HUES64 (cell line): ENCODE measurements around the gene RPS24.
A peak's percentile ranks its signal among the peaks of the same experiment; 100 is the strongest.

Experiments used
- H3K27ac ChIP-seq: 2 replicates; pipeline ENCODE4 v1.7.0; 2013; ENCODE audit warnings: low read depth, low read length, inconsistent platforms
- H3K27me3 ChIP-seq: 2 replicates; pipeline ENCODE4 v1.6.1; 2013; ENCODE audit warnings: mild to moderate bottlenecking, low read length; ENCODE audit not compliant: insufficient read depth
- H3K36me3 ChIP-seq: 2 replicates; pipeline ENCODE4 v1.6.1; 2013; ENCODE audit warnings: mild to moderate bottlenecking, low read length; ENCODE audit not compliant: insufficient read depth
- H3K4me1 ChIP-seq: 2 replicates; pipeline ENCODE4 v1.6.1; 2013; ENCODE audit warnings: mild to moderate bottlenecking, low read length, moderate library complexity; ENCODE audit not compliant: insufficient read depth
- H3K4me3 ChIP-seq: 2 replicates; pipeline ENCODE4 v1.5.1; 2013; ENCODE audit warnings: mild to moderate bottlenecking, low read length, moderate library complexity
- H3K9ac ChIP-seq: 2 replicates; pipeline ENCODE4 v1.6.1; 2013; ENCODE audit warnings: mild to moderate bottlenecking, low read depth, low read length
- H3K9me3 ChIP-seq: 2 replicates; pipeline ENCODE4 v1.6.1; 2013; ENCODE audit warnings: low read depth, low read length; ENCODE audit not compliant: insufficient read depth
- WGBS: fragments of 150-250, 120-280 bp; methylation state at CpG from one replicate; pipeline ENCODE4 v1.1.7; 2013; ENCODE audit warnings: missing lambda C conversion rate; 5-methylcytosine and 5-hydroxymethylcytosine counted together

The RPS24 gene

DNA sequence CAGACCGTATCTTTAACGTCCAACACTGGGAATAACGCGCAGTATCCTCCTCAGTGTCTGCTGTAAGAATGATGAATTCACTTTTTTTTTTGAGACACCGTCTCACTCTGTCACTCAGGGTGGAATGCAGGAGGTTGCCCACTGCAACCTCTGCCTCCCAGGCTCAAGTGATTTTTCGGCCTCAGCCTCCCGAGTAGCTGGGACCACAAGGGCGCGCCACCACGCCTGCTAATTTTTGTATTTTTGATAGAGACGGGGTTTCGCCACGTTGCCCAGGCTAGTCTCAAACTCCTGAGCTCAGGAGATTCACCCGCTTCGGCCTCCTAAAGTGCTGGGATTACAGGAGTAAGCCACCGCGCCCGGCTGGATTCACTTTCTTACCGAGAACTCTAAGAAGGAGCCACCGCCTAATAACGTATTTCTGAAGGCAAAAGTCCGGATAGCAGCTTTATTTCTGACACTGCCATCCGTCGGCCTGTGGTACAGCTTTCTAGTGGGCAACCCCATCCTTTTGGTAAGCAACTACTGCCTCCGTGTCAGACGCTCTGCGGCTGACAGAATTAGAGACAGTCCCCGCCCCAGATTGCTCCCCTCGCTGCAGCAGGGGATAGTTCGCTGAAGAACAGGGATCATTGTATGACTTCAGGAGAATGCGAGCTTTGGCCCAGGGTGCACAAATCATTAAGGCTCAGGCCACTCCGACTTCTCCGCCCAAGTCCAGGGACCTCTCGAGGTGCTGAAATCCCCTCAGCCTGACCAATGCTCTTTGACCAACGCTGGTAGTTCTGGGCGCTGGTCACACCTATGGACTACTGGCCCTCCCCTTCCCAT lies 5.0 kb upstream of the RPS24 start:
- H3K27ac ChIP-seq, result peak overlapping the region; percentile 41; the same call in 1 of the 2 replicates
- no peaks in the 10 kb centered on the region for H3K27me3 ChIP-seq
- WGBS, result 41% methylated on average over 36 of the region's 36 CpGs
- H3K36me3 ChIP-seq, result peaks cover 39% of the 10 kb centered on the region
- peak overlapping the region; percentile 88 for H3K9ac ChIP-seq
- H3K4me1 ChIP-seq, result no peaks in the 10 kb centered on the region; the same call in 1 of the 2 replicates
- H3K4me3 ChIP-seq, result peak overlapping the region; percentile 86
- H3K9me3 ChIP-seq, result no peaks in the 10 kb centered on the region

DNA sequence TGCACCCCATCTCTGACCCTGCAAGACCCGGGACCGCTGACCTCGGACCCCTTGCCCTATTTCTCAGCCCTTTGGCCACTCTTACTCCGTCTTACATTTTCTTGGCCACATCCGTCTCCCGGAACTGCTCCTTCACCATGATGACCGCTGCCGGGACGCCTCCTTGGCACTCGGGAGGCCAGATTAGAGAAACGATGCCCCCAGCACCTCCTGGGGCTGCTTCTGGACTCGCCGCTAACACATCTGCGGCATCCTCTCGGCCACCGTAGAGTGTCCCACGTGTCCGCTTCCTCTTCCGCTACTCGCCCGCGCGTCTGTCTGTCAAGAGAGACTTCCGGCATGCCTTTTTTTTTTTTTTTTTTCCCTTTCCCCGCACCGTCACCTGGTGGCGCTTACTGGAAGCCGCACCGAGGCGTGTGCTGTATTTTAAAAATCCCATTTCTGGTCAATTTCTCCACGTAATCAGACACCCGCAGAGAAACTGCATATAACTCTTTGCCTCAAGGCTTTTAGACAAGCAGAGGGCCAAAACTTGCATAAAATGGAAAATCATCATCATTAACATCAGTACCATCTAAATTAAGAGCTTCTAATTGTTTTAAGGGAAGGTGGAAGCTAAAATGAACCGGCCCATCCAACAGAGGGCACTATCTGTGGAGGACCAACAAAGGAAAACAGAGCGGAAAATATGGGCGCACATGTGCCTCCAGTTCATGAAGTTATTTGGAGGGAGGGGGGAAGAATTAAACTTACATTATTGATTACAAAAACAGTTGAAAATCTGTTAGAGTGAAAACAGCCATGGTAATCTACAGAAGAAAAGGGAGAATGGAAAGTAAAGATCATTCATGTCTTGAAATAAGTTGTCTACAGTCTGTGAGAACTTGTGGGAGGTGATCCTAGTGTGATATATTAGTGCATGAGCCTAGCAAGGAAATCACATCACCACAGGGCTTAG lies 4.1 kb upstream of the RPS24 start, which contains the start of gene POLR3A:
POLR3A (minus strand) TSS at position 247 of the 958 bp plus-strand sequence; CDS start at position 139, 108 bp downstream.
- Histone ChIP-seq H3K4me1 (peaks cover under 1% of the 10 kb centered on the region; the same call in 1 of the 2 replicates), H3K4me3 (peak within 1 kb of the TSS; percentile 86), H3K36me3 (peaks cover 35% of the 10 kb centered on the region), H3K9ac (peak within 1 kb of the TSS; percentile 88), H3K27ac (peak within 1 kb of the TSS; percentile 46), H3K27me3 (no peaks in the 10 kb centered on the region), H3K9me3 (no peaks in the 10 kb centered on the region)
- WGBS, result under 1% methylated on average over 35 of the region's 35 CpGs

DNA sequence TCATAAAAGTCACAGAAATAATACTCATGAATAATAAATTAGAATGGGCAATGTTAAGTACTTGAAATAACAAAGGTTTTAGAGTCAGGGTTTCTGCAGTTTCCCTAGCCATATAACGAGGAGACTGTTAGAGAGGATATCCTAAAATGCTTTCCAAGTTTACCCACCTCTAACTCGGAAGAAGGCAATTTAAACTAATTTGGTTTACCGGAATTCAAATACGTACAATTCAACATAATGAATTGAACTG lies 351 bp upstream of the RPS24 start:
- WGBS, result 0% methylated on average over 4 of the region's 4 CpGs
- H3K9me3 ChIP-seq, result no peaks in the 10 kb centered on the region
- peak overlapping the region; percentile 92 for H3K4me3 ChIP-seq
- peak overlapping the region; percentile 58; the same call in 1 of the 2 replicates for H3K9ac ChIP-seq
- H3K27ac ChIP-seq, result peak overlapping the region; percentile 84; the same call in 1 of the 2 replicates
- H3K36me3 ChIP-seq, result peaks cover 42% of the 10 kb centered on the region
- no peaks in the 10 kb centered on the region for H3K27me3 ChIP-seq
- H3K4me1 ChIP-seq, result peaks cover 36% of the 10 kb centered on the region

DNA sequence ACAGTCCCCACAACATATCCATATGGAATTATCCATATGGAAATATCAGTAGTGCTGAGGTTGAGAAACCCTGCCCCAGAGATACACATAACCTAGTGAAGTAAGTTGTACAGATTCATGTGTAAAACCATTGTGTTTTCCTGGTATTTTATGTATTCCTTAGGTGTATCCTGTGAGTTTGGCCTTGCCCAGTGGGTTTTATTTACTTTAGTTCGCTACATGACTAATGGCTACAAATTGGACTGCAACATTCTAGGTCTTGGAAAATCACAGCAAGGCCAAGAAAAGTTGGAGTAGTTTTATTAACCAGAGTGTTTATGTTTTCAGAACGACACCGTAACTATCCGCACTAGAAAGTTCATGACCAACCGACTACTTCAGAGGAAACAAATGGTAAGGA lies 1.4 kb downstream of the RPS24 start:
- H3K4me3 ChIP-seq, result peak overlapping the region; percentile 92
- no peaks in the 10 kb centered on the region for H3K9me3 ChIP-seq
- H3K9ac ChIP-seq, result peak overlapping the region; percentile 94
- WGBS, result 87% methylated on average over 5 of the region's 5 CpGs
- H3K27me3 ChIP-seq, result no peaks in the 10 kb centered on the region
- H3K36me3 ChIP-seq, result peaks cover 59% of the 10 kb centered on the region
- H3K4me1 ChIP-seq, result peaks cover 51% of the 10 kb centered on the region
- H3K27ac ChIP-seq, result peak overlapping the region; percentile 55

DNA sequence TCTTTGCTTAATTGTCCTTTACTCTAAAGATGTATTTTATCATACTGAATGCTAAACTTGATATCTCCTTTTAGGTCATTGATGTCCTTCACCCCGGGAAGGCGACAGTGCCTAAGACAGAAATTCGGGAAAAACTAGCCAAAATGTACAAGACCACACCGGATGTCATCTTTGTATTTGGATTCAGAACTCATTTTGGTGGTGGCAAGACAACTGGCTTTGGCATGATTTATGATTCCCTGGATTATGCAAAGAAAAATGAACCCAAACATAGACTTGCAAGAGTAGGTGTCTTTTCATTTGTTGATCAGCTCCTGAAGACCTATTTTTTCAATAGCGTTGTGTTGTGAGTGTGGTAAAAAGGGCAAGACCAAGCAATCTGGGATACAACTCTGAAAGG lies 1.8 kb downstream of the RPS24 start:
- H3K27ac ChIP-seq, result peak overlapping the region; percentile 55; the same call in 1 of the 2 replicates
- peaks cover 63% of the 10 kb centered on the region for H3K36me3 ChIP-seq
- H3K9ac ChIP-seq, result peak overlapping the region; percentile 94
- no peaks in the 10 kb centered on the region for H3K27me3 ChIP-seq
- no peaks in the 10 kb centered on the region for H3K9me3 ChIP-seq
- H3K4me3 ChIP-seq, result peak overlapping the region; percentile 92
- WGBS, result 86% methylated on average over 5 of the region's 5 CpGs
- peaks cover 55% of the 10 kb centered on the region for H3K4me1 ChIP-seq

DNA sequence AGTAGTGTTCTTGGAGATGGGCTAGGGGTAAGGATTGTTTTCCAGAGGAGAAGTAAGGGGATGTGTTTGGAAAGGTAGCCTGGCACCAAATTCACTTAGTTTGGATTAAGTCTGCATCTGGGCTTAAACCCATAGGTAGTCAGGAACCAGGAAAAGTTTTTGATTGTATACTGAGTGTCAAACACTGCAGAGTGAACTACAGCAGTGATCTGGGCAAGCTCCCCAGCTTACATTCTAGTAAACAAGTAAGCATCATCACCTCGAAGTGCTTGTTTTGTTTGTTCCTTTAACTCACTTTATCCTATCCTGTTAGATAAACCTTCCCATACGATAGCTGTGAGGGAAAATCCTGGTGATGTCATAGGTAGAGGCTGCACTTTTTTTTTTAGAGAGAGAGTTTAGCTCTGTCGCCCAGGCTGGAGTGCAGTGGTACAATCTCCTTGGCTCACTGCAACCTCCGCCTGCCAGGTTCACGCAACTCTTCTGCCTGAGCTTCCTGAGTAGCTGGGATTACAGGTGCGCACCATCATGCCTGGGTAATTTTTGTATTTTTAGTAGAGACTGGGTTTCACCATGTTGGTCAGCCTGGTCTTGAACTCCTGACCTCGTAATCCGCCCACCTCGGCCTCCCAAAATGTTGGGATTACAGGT lies 2.4 kb downstream of the RPS24 start:
- Histone ChIP-seq H3K4me1 (peaks cover 57% of the 10 kb centered on the region), H3K4me3 (peak overlapping the region; percentile 92)
- whole genome bisulfite sequencing, result 92% methylated on average over 9 of the region's 9 CpGs

DNA sequence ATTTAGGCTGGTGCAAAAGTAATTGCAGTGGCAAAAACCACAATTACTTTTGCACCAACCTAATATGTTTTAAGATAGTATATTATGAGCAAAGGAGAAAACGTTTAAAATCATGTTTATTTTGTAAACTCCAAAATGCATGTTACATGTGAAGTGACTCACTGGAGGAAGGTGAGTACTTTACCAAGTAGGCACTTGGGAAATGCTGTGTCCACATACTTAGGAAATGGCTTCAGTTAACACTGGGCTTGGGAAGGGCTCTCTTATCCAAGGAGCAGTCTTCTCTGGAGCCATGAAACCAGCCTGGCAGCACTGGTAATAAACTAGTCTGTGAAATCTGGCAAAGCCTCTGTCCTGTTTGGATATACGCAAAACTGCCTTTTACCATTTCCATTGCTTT lies 4.4 kb downstream of the RPS24 start:
- no peaks in the 10 kb centered on the region for H3K27me3 ChIP-seq
- peaks cover 57% of the 10 kb centered on the region for H3K4me1 ChIP-seq
- WGBS, result 75% methylated on average over 2 of the region's 2 CpGs
- no peak overlapping the region for H3K9ac ChIP-seq
- peaks cover 87% of the 10 kb centered on the region for H3K36me3 ChIP-seq
- H3K9me3 ChIP-seq, result no peaks in the 10 kb centered on the region
- H3K27ac ChIP-seq, result no peak overlapping the region; the same call in 1 of the 2 replicates
- H3K4me3 ChIP-seq, result peak overlapping the region; percentile 92; the same call in 1 of the 2 replicates

More for the DNA sequence above, 2.4 kb downstream of the RPS24 start:
- Histone ChIP-seq H3K36me3 (peaks cover 70% of the 10 kb centered on the region), H3K9me3 (no peaks in the 10 kb centered on the region), H3K27ac (no peak overlapping the region; the same call in 1 of the 2 replicates), H3K27me3 (no peaks in the 10 kb centered on the region), H3K9ac (peak overlapping the region; percentile 94)

DNA sequence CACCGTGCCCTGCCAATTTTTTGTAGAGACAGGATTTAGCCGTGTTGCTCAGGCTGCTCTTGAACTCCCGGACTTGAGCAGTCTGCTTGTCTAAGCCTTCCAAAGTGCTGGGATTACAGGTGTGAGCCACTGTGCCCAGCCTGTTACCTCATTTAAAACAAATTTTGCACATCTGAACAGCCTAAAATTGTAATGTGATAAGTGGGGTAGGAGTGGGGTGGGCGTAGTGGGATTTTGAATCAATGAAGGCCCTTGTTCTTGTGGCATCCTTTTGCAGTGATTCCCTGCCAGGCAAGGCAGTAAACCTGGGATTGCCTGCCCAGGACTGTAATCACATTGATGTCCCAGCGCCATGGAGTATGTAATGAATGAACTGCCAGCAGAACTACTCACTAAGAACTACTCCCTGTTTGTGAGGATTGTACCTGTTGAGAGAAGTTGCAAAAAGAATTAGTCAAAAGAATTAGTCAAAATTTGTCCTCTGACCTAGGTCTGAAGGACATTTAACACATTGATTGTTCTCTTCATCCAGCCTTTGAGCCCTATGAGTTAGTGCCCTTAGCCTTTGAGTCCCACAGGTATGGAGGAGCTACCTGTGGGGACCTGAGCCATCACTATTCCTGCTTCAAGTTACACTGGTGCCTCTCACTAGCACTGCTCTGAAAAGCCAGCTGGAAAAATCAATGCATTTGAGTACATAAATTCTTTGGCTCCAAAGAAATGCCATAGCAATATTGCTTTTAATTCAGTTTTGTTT lies 5.3 kb downstream of the RPS24 start:
- Histone ChIP-seq H3K27me3 (no peaks in the 10 kb centered on the region), H3K9ac (0 out of 2 replicates have a peak overlapping the region, but pooled peaks have one; percentile 10), H3K4me3 (peak overlapping the region; percentile 29), H3K4me1 (peaks cover 61% of the 10 kb centered on the region), H3K27ac (peak overlapping the region; percentile 62), H3K36me3 (peaks cover 87% of the 10 kb centered on the region), H3K9me3 (no peaks in the 10 kb centered on the region)
- WGBS, result 85% methylated on average over 5 of the region's 5 CpGs

DNA sequence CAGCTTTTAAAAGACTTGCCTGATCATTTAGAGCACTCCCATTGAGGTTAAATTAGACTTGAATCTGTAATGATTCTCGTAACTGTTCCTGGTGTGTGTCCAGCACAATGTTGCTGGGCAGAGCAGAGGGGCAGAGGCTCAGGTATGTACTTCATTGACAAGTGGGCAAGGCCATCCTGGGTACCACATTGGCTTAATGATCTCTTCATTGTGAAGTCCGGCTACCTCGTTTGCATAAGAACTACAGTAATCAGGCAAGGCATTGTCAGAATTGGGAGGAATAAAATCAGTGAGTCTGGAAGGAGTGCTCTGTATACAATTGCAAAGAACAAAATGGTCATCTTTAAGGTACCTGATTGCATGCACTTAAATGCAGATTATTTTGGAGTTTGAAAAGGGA lies 6.1 kb downstream of the RPS24 start:
- Histone ChIP-seq H3K36me3 (peaks cover 81% of the 10 kb centered on the region), H3K4me3 (peak overlapping the region; percentile 29), H3K27ac (peak overlapping the region; percentile 69), H3K4me1 (peaks cover 59% of the 10 kb centered on the region), H3K9me3 (no peaks in the 10 kb centered on the region), H3K27me3 (no peaks in the 10 kb centered on the region), H3K9ac (peak overlapping the region; percentile 22; the same call in 1 of the 2 replicates)
- WGBS, result 49% methylated on average over 3 of the region's 3 CpGs
